Parathyroid adenoma (tissue), 2 donors: ENCODE measurements around the gene REPIN1.

ENCODE experiments used
- H2AFZ ChIP-seq: fragments of 300-600 bp; sonication (generic); one replicate; pipeline ENCODE4 v1.7.0; 2017; ENCODE audit warnings: antibody characterized with exemption, mild to moderate bottlenecking
- H3K27ac ChIP-seq: fragments of 300-600 bp; sonication (generic); one replicate; pipeline ENCODE4 v1.7.0; 2017
- H3K27me3 ChIP-seq: fragments of 300-600 bp; sonication (generic); one replicate; pipeline ENCODE4 v1.7.0; 2017; ENCODE audit warnings: low read length; ENCODE audit not compliant: control insufficient read depth, insufficient read depth
- H3K36me3 ChIP-seq: fragments of 300-600 bp; sonication (generic); one replicate; pipeline ENCODE4 v1.7.0; 2017; ENCODE audit warnings: low read length; ENCODE audit not compliant: control insufficient read depth, insufficient read depth
- H3K4me1 ChIP-seq: fragments of 300-600 bp; sonication (generic); one replicate; pipeline ENCODE4 v1.7.0; 2017; ENCODE audit warnings: control low read depth
- H3K4me2 ChIP-seq: fragments of 300-600 bp; sonication (generic); one replicate; pipeline ENCODE4 v1.7.0; 2017; ENCODE audit warnings: low read length
- H3K4me3 ChIP-seq: fragments of 300-600 bp; sonication (generic); one replicate; pipeline ENCODE4 v1.7.0; 2017; ENCODE audit warnings: low read depth, low read length
- H3K79me2 ChIP-seq: fragments of 300-600 bp; sonication (generic); one replicate; pipeline ENCODE4 v1.7.0; 2017; ENCODE audit warnings: control low read depth
- H3K9ac ChIP-seq: fragments of 300-600 bp; sonication (generic); one replicate; pipeline ENCODE4 v1.7.0; 2017; ENCODE audit warnings: mild to moderate bottlenecking
- H3K9me3 ChIP-seq: fragments of 300-600 bp; sonication (generic); one replicate; pipeline ENCODE4 v1.7.0; 2017; ENCODE audit warnings: low read length; ENCODE audit not compliant: control insufficient read depth
- TF ChIP-seq, protein P1 (sequence below): fragments of 300-600 bp; sonication (generic); IDR thresholded peaks from one replicate; pipeline ENCODE4 v1.7.0; 2017; ENCODE audit warnings: antibody characterized with exemption, mild to moderate bottlenecking
- donor health status: primary hyperparathyroidism.

REPIN1 gene

DNA sequence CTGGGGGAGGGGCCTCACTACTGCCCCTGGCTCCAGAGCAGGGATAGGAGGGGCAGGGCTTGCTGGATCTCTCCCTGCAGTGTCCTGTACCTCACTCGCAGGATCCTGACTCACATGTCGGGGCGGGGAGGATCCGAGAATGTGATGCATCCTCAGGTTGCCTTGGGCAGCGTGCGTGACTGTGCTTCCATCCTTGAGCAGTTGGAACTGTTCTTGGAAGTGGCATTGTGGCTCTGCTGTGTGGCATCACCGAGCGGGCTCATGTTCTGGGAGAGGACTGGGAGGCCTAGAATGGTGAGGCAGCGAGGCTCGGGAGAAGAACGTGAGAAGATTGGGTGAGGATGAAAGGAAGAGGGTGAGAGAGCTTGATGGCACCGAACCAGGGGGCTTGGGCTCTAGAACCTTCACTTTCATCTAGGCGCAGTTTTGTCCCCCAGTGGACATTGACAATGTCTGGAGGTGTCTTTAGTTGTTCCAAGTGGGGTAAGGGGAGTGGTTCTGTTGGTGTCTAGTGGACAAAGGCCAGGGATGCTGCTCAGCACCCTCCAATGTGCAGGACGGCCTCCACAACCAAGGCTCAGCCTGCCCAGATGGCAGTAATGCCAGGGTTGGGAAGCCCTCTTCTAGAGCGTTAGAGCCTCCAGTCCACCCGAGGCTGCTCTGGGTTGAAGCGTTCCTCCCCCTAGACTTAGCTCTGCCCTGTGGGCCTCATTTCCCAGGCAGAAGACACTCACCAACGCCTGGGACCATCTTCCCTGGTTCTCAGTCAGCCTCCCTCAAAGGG is 35.6 kb upstream of the REPIN1 start:
- H2AFZ ChIP-seq: no peak overlapping the region
- H3K4me2 ChIP-seq: no peak overlapping the region
- H3K79me2 ChIP-seq: no peaks in the 10 kb centered on the region
- TF ChIP-seq, protein P1, sequence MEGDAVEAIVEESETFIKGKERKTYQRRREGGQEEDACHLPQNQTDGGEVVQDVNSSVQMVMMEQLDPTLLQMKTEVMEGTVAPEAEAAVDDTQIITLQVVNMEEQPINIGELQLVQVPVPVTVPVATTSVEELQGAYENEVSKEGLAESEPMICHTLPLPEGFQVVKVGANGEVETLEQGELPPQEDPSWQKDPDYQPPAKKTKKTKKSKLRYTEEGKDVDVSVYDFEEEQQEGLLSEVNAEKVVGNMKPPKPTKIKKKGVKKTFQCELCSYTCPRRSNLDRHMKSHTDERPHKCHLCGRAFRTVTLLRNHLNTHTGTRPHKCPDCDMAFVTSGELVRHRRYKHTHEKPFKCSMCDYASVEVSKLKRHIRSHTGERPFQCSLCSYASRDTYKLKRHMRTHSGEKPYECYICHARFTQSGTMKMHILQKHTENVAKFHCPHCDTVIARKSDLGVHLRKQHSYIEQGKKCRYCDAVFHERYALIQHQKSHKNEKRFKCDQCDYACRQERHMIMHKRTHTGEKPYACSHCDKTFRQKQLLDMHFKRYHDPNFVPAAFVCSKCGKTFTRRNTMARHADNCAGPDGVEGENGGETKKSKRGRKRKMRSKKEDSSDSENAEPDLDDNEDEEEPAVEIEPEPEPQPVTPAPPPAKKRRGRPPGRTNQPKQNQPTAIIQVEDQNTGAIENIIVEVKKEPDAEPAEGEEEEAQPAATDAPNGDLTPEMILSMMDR: no peak
- H3K4me1 ChIP-seq: peaks cover 4% of the 10 kb centered on the region
- no peaks in the 10 kb centered on the region for H3K27me3 ChIP-seq
- no peak overlapping the region for H3K9ac ChIP-seq
- H3K36me3 ChIP-seq: no peaks in the 10 kb centered on the region
- no peak overlapping the region for H3K27ac ChIP-seq
- H3K9me3 ChIP-seq: no peaks in the 10 kb centered on the region
- H3K4me3 ChIP-seq: no peak overlapping the region

DNA sequence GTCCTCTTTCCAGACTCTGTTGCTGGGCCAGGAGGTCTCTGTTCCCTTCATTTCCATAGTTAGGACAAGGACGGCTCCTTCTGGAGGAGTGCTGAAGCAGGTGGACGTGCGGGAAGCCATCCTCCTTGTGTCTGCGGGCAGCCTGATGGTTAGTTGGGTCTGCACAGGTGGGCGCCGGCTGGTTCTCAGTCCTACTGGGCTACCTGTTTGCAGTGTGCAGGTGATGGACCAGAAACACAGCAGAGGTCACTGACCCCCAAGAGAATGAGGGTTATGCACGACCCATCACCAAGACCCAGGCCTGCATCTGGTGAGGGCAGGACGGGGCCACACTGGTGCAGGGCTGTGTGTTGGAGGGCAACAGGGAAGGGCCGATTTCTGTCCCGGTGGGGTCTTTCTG is 35.0 kb upstream of the REPIN1 start:
- Histone ChIP-seq H3K36me3 (no peaks in the 10 kb centered on the region), H3K27me3 (no peaks in the 10 kb centered on the region), H3K27ac (no peak overlapping the region), H3K4me1 (peaks cover 4% of the 10 kb centered on the region), H3K4me2 (no peak overlapping the region), H3K9me3 (no peaks in the 10 kb centered on the region), H2AFZ (no peak overlapping the region), H3K4me3 (no peak overlapping the region), H3K9ac (no peak overlapping the region), H3K79me2 (no peaks in the 10 kb centered on the region)
- TF ChIP-seq, protein P1: no peak

DNA sequence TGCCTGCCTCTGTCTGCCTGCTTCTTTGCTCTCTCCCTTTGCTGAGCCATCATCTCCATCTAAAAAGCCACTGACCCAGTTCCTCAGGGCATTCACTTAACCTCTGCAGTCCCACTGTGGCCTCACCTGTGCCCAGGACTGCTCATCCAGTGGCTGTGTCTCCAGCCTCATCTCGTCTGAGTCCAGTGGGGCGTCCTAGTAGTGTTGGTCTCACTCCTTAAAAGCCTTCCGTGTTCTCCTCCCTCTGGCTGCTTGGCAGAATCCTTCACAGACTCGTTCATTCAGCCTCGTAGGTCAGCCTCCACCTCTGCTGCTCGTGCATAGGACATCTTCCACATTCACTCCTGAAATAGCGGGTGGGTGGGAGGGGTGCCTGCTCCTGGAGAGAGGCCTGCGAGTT is 34.5 kb upstream of the REPIN1 start:
- H3K9me3 ChIP-seq: no peaks in the 10 kb centered on the region
- TF ChIP-seq, protein P1: no peak
- no peak overlapping the region for H3K27ac ChIP-seq
- H3K79me2 ChIP-seq: no peaks in the 10 kb centered on the region
- no peaks in the 10 kb centered on the region for H3K27me3 ChIP-seq
- no peak overlapping the region for H3K4me2 ChIP-seq
- no peak overlapping the region for H2AFZ ChIP-seq
- peaks cover 6% of the 10 kb centered on the region for H3K4me1 ChIP-seq
- H3K36me3 ChIP-seq: no peaks in the 10 kb centered on the region
- H3K9ac ChIP-seq: no peak overlapping the region
- H3K4me3 ChIP-seq: no peak overlapping the region

DNA sequence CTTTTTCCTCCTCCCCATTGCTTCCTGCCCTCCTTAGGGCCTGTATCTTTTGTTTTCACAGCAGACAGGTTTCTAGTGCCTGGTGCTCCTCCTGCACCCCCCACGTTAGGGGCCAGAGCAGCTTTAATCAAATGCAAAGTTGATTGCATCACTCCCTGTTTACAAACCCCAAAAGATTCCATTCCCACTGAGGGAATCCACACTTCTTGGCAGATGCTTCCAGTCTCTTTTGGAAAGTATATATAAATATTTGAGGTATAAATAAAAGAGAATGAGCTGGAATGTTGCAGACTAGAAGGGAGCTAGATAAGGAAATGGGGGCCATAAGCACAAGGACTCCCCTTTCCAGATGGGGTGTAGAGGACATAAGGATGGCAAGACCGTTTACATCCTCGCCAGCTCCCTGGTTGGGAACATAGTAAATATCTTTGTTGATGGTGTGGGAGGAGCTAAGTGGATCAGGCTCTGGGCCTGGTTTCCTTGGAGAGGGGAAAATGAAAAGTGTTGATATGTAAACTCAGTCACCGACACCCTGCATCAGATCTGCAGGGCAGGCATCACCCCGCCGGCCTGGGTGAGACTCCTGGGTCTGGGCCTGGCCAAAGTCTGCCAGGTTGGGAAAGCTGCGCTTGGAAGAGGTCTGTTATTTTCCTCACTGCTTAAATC is 33.4 kb upstream of the REPIN1 start:
- Histone ChIP-seq H3K27ac (peak overlapping the region; percentile 40), H3K4me1 (peaks cover 15% of the 10 kb centered on the region), H3K4me3 (no peak overlapping the region), H3K36me3 (no peaks in the 10 kb centered on the region), H3K79me2 (no peaks in the 10 kb centered on the region), H3K9me3 (no peaks in the 10 kb centered on the region), H3K9ac (no peak overlapping the region), H3K27me3 (no peaks in the 10 kb centered on the region), H2AFZ (no peak overlapping the region), H3K4me2 (no peak overlapping the region)
- TF ChIP-seq, protein P1: no peak
